ENCODE measurements around the gene KSR1. TPM values are rescaled to one million over a fixed set of nuclear protein-coding genes. Genes with fewer than 3 reads are reported as not detected.
A peak's percentile ranks its signal among the peaks of the same experiment; 100 is the strongest.
"Not testable (repeated sequence)": the region's sequence is repeated elsewhere in the genome, so short reads cannot be mapped to it uniquely, and the experiment has no call there.

Gene KSR1
- total and polyA plus RNA-seq, 10 of the 15 experiments (the other 5 are each of a cell fraction or from before 2014, with no cell fraction given): 0.97 to 66.6 (median 22.9) TPM

DNA sequence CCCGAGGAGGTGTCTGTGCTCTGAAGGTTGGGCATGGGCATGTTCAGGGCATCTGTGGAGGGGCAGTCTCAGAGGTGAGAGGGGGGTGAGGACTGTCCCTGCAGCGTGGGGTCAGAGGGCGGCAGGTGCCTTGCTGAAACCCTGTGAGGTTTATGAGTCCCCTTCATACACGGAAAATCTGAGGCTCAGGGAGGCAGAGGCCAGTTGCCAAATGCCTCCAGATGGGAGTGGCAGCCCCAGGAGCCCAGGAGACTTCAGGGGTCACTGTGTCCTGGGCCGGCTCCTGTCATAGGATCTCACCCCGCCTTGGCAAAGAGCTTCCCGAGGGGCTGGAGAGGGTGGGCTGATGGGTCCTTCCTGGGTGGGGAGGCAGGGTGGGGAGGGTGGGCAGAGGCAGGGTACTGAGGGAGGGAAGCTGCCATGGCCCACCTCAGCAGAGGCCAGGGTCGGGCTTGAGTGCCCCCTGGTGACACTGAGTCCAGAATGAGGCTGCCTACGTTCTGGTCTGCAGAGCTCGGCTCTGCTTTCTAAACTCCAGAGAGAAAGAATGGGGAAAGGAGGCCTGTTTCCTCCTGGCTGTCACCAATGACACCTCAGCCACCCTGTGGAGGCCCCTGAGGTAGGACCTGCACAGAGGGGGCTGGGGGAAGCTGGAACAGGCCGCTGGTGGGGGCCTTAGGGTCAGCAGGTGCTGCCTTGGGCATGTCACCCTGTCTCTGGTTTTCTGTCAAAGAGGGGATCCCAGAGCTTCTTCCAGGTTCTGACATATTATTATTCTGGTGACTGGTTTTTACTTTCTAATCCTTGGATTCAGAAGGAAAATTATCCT lies 175.9 kb downstream of the KSR1 start:
- peak; percentile 35 for ATAC-seq
- intact Hi-C loops (cut with micrococcal nuclease; ENCODE audit: unreplicated experiment) (no loop called here), in situ Hi-C loops (cut with MboI) (loop anchor here (10.0 kb wide), 1 partner anchor 277 kb away; no protein-coding TSS in a partner anchor)
- CTCF ChIA-PET: interaction anchor here (0.9 to 6.7 kb wide), 15 partner anchors 14 to 432 kb away, joined by 3 to 59 read pairs (median 5); no protein-coding TSS in a partner anchor
- 25% methylated on average over 11 of the region's 11 CpGs for WGBS (ENCODE audit: insufficient coverage, insufficient replicate concordance, low lambda C conversion rate, missing lambda C conversion rate)
- H3K9ac ChIP-seq (ENCODE audit: control insufficient read depth, insufficient read depth, low read length): peak overlapping the region; percentile 89
- peak overlapping the region; percentile 96 for H3K4me2 ChIP-seq (ENCODE audit: control insufficient read depth, insufficient read depth)
- H3K27me3 ChIP-seq (replicated peaks in 1 of 2; ENCODE audit: control insufficient read depth in 2 of 2, insufficient read depth in 2 of 2, low read length in 1 of 2): no peaks in the 10 kb centered on the region
- SMC1A ChIA-PET (ENCODE audit: uncharacterized antibody, unreplicated experiment): interaction anchor here (0.8 to 2.1 kb wide), 8 partner anchors 11 to 337 kb away, joined by 3 to 10 read pairs (median 3); no protein-coding TSS in a partner anchor
- peak overlapping the region; percentile 89 for H3K27ac ChIP-seq (ENCODE audit: control insufficient read depth, insufficient read depth)
- H2AFZ ChIP-seq (ENCODE audit: control insufficient read depth, low read depth, low read length): no peak overlapping the region
- no TSS peak for BruUV-seq (replicated peaks)
- H3K4me1 ChIP-seq (ENCODE audit: control insufficient read depth, insufficient read depth, low read length): peaks cover 11% of the 10 kb centered on the region
- RAD21 ChIA-PET (ENCODE audit: unreplicated experiment): interaction anchor here (0.6 to 2.0 kb wide), 9 partner anchors 17 to 396 kb away, joined by 3 to 6 read pairs (median 3); no protein-coding TSS in a partner anchor
- peaks cover 56% of the 10 kb centered on the region for H3K79me2 ChIP-seq (ENCODE audit: control insufficient read depth, insufficient read depth, low read length)
- no peaks in the 10 kb centered on the region; a peak in 1 of 4 replicates for H3K36me3 ChIP-seq (ENCODE audit: control insufficient read depth in 2 of 2, insufficient read depth in 2 of 2, low read length in 1 of 2)
- no peaks in the 10 kb centered on the region for H3K9me3 ChIP-seq (replicated peaks; ENCODE audit: control insufficient read depth, insufficient read depth, low read length)
- no peaks in the 10 kb centered on the region for H4K20me1 ChIP-seq (ENCODE audit: control insufficient read depth, insufficient read depth)
- DNase-seq (ENCODE audit: low read depth, low spot score): no peak
- TF ChIP-seq, protein P1, sequence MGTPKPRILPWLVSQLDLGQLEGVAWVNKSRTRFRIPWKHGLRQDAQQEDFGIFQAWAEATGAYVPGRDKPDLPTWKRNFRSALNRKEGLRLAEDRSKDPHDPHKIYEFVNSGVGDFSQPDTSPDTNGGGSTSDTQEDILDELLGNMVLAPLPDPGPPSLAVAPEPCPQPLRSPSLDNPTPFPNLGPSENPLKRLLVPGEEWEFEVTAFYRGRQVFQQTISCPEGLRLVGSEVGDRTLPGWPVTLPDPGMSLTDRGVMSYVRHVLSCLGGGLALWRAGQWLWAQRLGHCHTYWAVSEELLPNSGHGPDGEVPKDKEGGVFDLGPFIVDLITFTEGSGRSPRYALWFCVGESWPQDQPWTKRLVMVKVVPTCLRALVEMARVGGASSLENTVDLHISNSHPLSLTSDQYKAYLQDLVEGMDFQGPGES (IDR thresholded peaks at IDR 0.05): no peak
- TF ChIP-seq NBN (IDR thresholded peaks at IDR 0.05) (no peak), IRF4 (IDR thresholded peaks at IDR 0.05; ENCODE audit: low read depth, low read length) (no peak), TCF12 (IDR thresholded peaks at IDR 0.05; ENCODE audit: low read depth, low read length) (no peak), POLR2AphosphoS5 (IDR thresholded peaks at IDR 0.05; ENCODE audit: low read length) (peak; percentile 30; the same call in 1 of the 2 replicates), SMAD5 (IDR thresholded peaks at IDR 0.05; ENCODE audit: low read depth) (no peak), MLLT1 (IDR thresholded peaks at IDR 0.05) (no peak), CREB1 (IDR thresholded peaks at IDR 0.05; ENCODE audit: low read depth) (no peak), NR2F1 (conservative IDR thresholded peaks at IDR 0.05) (peak; percentile 36; the same call in 1 of the 2 replicates), RCOR1 (conservative IDR thresholded peaks at IDR 0.05; ENCODE audit: low read depth, low read length) (no peak), CHD1 (IDR thresholded peaks at IDR 0.05; ENCODE audit: low read depth, low read length) (no peak)
- TF ChIP-seq, protein P2, sequence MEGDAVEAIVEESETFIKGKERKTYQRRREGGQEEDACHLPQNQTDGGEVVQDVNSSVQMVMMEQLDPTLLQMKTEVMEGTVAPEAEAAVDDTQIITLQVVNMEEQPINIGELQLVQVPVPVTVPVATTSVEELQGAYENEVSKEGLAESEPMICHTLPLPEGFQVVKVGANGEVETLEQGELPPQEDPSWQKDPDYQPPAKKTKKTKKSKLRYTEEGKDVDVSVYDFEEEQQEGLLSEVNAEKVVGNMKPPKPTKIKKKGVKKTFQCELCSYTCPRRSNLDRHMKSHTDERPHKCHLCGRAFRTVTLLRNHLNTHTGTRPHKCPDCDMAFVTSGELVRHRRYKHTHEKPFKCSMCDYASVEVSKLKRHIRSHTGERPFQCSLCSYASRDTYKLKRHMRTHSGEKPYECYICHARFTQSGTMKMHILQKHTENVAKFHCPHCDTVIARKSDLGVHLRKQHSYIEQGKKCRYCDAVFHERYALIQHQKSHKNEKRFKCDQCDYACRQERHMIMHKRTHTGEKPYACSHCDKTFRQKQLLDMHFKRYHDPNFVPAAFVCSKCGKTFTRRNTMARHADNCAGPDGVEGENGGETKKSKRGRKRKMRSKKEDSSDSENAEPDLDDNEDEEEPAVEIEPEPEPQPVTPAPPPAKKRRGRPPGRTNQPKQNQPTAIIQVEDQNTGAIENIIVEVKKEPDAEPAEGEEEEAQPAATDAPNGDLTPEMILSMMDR (IDR thresholded peaks at IDR 0.05 in 2 of 3, conservative IDR thresholded peaks at IDR 0.05 in 1 of 3; ENCODE audit: control insufficient read depth in 2 of 3, extremely low read depth in 1 of 3, insufficient read depth in 1 of 3, low read depth in 3 of 3, low read length in 3 of 3): peak in 2 of 3 experiments; percentile 45 to 50; a peak in 4 of 6 replicates
- no peak for FAIRE-seq
- POLR2A ChIA-PET: no interaction called here
- peak overlapping the region; percentile 78 for H3K4me3 ChIP-seq

GRCh38 chr17:27632766-27633165 lies 176.5 kb downstream of the KSR1 start:
- RAD21 ChIA-PET (ENCODE audit: unreplicated experiment): interaction anchor here (0.6 to 2.0 kb wide), 8 partner anchors 18 to 397 kb away, joined by 3 to 6 read pairs (median 3); no protein-coding TSS in a partner anchor
- WGBS (ENCODE audit: insufficient coverage, insufficient replicate concordance, low lambda C conversion rate, missing lambda C conversion rate): 77% methylated on average over 9 of the region's 9 CpGs
- peak overlapping the region; percentile 78 for H3K4me3 ChIP-seq

More at GRCh38 chr17:27632766-27633165, 176.5 kb downstream of the KSR1 start:
- in situ Hi-C loops (cut with MboI): loop anchor here (10.0 kb wide), 1 partner anchor 278 kb away; no protein-coding TSS in a partner anchor
- H2AFZ ChIP-seq (ENCODE audit: control insufficient read depth, low read depth, low read length); POLR2A ChIA-PET; H3K27me3 ChIP-seq (replicated peaks in 1 of 2; ENCODE audit: control insufficient read depth in 2 of 2, insufficient read depth in 2 of 2, low read length in 1 of 2); BruUV-seq (replicated peaks); FAIRE-seq; ATAC-seq; intact Hi-C loops (cut with micrococcal nuclease; ENCODE audit: unreplicated experiment); H3K9me3 ChIP-seq (replicated peaks; ENCODE audit: control insufficient read depth, insufficient read depth, low read length); H4K20me1 ChIP-seq (ENCODE audit: control insufficient read depth, insufficient read depth); H3K36me3 ChIP-seq (ENCODE audit: control insufficient read depth in 2 of 2, insufficient read depth in 2 of 2, low read length in 1 of 2); DNase-seq (ENCODE audit: low read depth, low spot score): not testable (repeated sequence)
- ChIA-PET SMC1A (ENCODE audit: uncharacterized antibody, unreplicated experiment) (interaction anchor here (0.8 to 2.1 kb wide), 9 partner anchors 12 to 338 kb away, joined by 3 to 10 read pairs (median 3); no protein-coding TSS in a partner anchor), CTCF (interaction anchor here (0.9 to 6.7 kb wide), 18 partner anchors 9 to 432 kb away, joined by 3 to 59 read pairs (median 4); partner anchors contain the start of gene KSR1)
- peaks cover 11% of the 10 kb centered on the region for H3K4me1 ChIP-seq (ENCODE audit: control insufficient read depth, insufficient read depth, low read length)
- H3K4me2 ChIP-seq (ENCODE audit: control insufficient read depth, insufficient read depth): peak overlapping the region; percentile 96
- peaks cover 56% of the 10 kb centered on the region for H3K79me2 ChIP-seq (ENCODE audit: control insufficient read depth, insufficient read depth, low read length)
- H3K27ac ChIP-seq (ENCODE audit: control insufficient read depth, insufficient read depth): peak overlapping the region; percentile 89
- peak overlapping the region; percentile 89 for H3K9ac ChIP-seq (ENCODE audit: control insufficient read depth, insufficient read depth, low read length)

Data from GM12878 (cell line).